HG02970 (cell line): ENCODE results near the gene ILF3.

Experiments used
- ATAC-seq: cut with Tn5 transposase; IDR thresholded peaks from one replicate; pipeline ENCODE4 v1.9.1; 2021; ENCODE audit warnings: mild to moderate bottlenecking, moderate library complexity, moderate number of reproducible peaks; ENCODE audit not compliant: unreplicated experiment, low FRiP score

Gene ILF3

GRCh38 chr19:10724573-10725071, 70.5 kb downstream of the ILF3 start:
- ATAC-seq: no peak

- no peak for ATAC-seq
These were observed 71.3 kb downstream of the ILF3 start for GRCh38 chr19:10725415-10725814.

GRCh38 chr19:10726268-10726667, 72.1 kb downstream of the ILF3 start:
- ATAC-seq: no peak

GRCh38 chr19:10727685-10728201, 73.6 kb downstream of the ILF3 start:
- ATAC-seq: no peak

GRCh38 chr19:10729411-10729810, 75.3 kb downstream of the ILF3 start:
- no peak for ATAC-seq

- ATAC-seq: no peak
These were observed 76.8 kb downstream of the ILF3 start for GRCh38 chr19:10730932-10731331.

- no peak for ATAC-seq
These were observed 81.6 kb downstream of the ILF3 start for GRCh38 chr19:10735741-10736140.

GRCh38 chr19:10736189-10736588, 82.0 kb downstream of the ILF3 start:
- ATAC-seq: no peak

GRCh38 chr19:10736916-10737551, 82.9 kb downstream of the ILF3 start:
- ATAC-seq: no peak

- no peak for ATAC-seq
These were observed 83.6 kb downstream of the ILF3 start for GRCh38 chr19:10737722-10738121.

- ATAC-seq: no peak
These were observed 86.7 kb downstream of the ILF3 start for GRCh38 chr19:10740798-10741197.
